Muscle layer of colon (tissue), 2 donors: ENCODE measurements around the gene BTBD2.
A peak's percentile ranks its signal among the peaks of the same experiment; 100 is the strongest.

Experiments
- H3K27ac ChIP-seq: one replicate; pipeline ENCODE4 v1.7.0; 2013; ENCODE audit warnings: low read depth, mild to moderate bottlenecking, low read length, moderate library complexity
- H3K27me3 ChIP-seq, 2 donors: one replicate each; pipeline ENCODE4 v1.7.0; 2013; ENCODE audit warnings: low read length in 2 of 2, mild to moderate bottlenecking in 2 of 2; ENCODE audit not compliant: insufficient read depth in 2 of 2, control insufficient read depth in 1 of 2
- H3K36me3 ChIP-seq: one replicate; pipeline ENCODE4 v1.7.0; 2013; ENCODE audit warnings: mild to moderate bottlenecking, low read length; ENCODE audit not compliant: insufficient read depth
- H3K4me1 ChIP-seq: one replicate; pipeline ENCODE4 v1.7.0; 2013; ENCODE audit warnings: mild to moderate bottlenecking, low read length; ENCODE audit not compliant: insufficient read depth
- H3K4me3 ChIP-seq, 2 donors: one replicate each; pipeline ENCODE4 v1.7.0; 2013; ENCODE audit warnings: low read length in 2 of 2, low read depth in 1 of 2, mild to moderate bottlenecking in 1 of 2, moderate library complexity in 1 of 2
- H3K9ac ChIP-seq: one replicate; pipeline ENCODE4 v1.7.0; 2013; ENCODE audit warnings: low read length
- H3K9me3 ChIP-seq: one replicate; pipeline ENCODE4 v1.7.0; 2013; ENCODE audit warnings: mild to moderate bottlenecking, low read length
- donor health status: abdominal sarcoma.
- donor health status: Adenocarcinoma of cecum.

BTBD2 gene

DNA sequence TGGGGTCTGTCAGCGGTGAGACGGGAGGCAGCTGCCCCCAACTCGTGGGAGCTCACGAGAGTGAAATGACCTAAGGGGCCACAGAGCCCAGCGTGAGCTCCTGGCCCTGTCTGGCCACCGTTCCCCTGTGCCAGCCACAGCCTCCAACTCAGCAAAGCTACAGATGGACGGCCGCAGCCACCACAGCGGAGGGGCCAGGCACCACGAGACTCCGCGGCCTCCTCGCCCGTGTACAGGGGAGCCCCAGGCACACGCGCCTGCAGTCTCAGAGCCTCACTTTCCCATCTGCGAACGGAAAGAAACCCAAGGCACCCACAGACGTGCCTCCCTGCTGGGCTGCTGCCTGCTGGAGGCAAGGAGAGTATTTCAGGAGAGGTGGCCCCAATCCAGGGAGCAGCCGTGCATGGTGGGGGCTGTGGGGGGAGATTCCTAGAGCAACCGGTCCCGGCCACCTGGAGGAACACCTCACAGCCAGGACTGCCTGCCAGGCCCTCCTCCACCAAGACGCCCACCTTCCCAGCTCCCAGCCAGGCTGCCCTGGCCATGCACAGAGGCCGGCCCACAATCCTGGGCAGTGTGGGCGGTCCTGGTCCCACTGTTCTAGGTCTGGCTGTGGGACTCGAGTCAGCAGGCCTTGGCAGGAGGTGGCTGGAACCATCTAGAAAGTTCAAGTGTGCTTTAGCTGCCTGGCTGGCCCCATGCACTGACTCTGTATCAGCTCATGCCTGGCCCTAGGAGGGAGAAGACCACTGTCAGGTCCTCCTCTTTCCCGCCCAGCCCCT is 33.6 kb upstream of the BTBD2 start:
- H3K36me3 ChIP-seq = peaks cover 31% of the 10 kb centered on the region
- H3K27me3 ChIP-seq = no peaks in the 10 kb centered on the region
- H3K4me1 ChIP-seq = peaks cover 60% of the 10 kb centered on the region
- peak overlapping the region; percentile 59 to 86 for H3K4me3 ChIP-seq
- no peaks in the 10 kb centered on the region for H3K9me3 ChIP-seq
- H3K9ac ChIP-seq = peak overlapping the region; percentile 91
- peak overlapping the region; percentile 83 for H3K27ac ChIP-seq

GRCh38 chr19:2048104-2048958 is 32.8 kb upstream of the BTBD2 start:
- Histone ChIP-seq H3K4me1 (peaks cover 66% of the 10 kb centered on the region), H3K4me3 (peak overlapping the region; percentile 59 to 86), H3K27me3 (no peaks in the 10 kb centered on the region), H3K9me3 (no peaks in the 10 kb centered on the region), H3K36me3 (peaks cover 36% of the 10 kb centered on the region), H3K27ac (peak overlapping the region; percentile 83), H3K9ac (peak overlapping the region; percentile 91)

DNA sequence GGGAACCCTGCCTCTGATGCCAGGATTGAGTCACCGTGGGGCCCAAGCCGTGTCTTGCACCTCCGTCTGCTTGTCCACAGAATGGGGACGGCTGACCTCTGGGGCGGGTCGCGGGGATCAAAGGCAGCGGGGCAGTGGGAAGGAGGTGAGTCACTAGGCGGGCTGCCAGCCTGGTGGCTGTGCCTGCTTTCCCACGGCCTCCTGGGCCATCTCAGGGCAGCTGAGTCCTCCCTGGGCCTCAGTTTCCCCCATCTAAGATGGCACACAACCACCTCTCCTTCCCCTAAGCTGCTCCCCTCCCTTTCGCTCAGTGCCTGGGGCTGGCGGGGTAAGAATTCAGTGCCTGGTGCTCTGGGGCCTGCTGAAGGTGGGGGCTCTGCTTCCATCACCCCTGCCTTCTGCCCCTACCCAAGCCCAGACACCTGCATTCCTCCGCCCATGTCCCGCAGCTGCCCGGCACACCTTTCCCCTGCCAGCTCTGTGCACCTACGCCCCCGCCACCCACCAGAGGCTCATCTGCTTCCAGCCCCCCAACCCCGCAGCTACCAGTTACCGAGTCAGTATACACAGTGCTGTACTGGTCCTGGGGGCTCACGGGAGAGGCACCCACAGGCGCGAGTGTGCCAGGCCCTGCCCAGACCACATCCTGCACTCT is 32.1 kb upstream of the BTBD2 start:
- H3K9me3 ChIP-seq = no peaks in the 10 kb centered on the region
- no peak overlapping the region for H3K9ac ChIP-seq
- H3K36me3 ChIP-seq = peaks cover 43% of the 10 kb centered on the region
- H3K4me3 ChIP-seq = no peak overlapping the region
- peaks cover 74% of the 10 kb centered on the region for H3K4me1 ChIP-seq
- no peaks in the 10 kb centered on the region for H3K27me3 ChIP-seq
- H3K27ac ChIP-seq = peak overlapping the region; percentile 42

DNA sequence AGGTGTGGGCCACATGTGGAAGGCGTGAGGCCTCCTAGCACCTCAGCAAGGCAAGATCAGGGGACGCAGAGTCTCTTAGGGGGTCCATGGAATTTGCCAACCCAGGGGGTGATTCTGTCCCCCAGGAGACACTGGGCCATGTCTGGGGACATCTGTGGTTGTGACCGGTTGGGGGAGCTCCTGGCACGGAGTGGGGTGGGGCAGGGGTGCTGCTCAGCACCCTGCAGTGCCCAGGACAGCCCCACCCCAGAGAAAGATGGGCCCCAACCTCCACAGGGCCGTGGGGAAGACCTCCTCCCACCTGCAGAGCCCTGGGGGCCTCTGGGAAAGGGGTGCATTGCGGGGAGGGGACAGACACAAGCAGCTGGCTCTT is 31.5 kb upstream of the BTBD2 start:
- Histone ChIP-seq H3K4me1 (peaks cover 73% of the 10 kb centered on the region), H3K27ac (peak overlapping the region; percentile 42), H3K9ac (no peak overlapping the region), H3K4me3 (no peak overlapping the region), H3K27me3 (no peaks in the 10 kb centered on the region), H3K9me3 (no peaks in the 10 kb centered on the region), H3K36me3 (peaks cover 45% of the 10 kb centered on the region)

- Histone ChIP-seq H3K36me3 (peaks cover 49% of the 10 kb centered on the region), H3K27ac (no peak overlapping the region), H3K4me3 (no peak overlapping the region)
Measured at GRCh38 chr19:2046046-2046907, 30.8 kb upstream of the BTBD2 start.

DNA sequence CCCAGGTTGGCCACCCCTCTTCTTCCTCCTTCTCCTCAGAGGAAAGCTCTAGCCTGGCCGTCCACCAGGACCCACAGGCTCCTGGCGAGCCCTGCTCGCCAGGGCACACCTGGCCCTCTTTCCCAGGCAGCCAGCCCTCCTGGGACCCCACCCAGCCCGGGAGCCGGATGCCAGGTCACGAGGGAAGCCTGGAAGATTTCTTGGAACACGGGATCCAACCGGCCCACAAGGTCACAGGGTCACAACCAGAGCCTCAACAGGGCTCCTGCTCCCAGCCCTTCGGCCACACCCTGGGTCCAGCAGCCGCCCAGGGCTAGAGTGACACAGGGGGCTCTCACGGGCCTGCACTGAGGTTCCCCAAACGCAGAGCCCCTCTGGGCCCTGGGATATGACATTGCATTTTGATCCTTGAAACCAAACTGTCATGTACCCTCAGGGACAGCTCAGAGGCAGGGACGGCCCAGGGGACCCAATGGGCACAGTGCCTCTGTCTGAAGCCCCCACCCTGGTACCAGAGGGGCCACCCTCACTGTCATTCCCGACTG is 30.1 kb upstream of the BTBD2 start:
- H3K9ac ChIP-seq = no peak overlapping the region
- H3K27me3 ChIP-seq = no peaks in the 10 kb centered on the region
- no peak overlapping the region for H3K27ac ChIP-seq
- peaks cover 77% of the 10 kb centered on the region for H3K4me1 ChIP-seq
- peaks cover 56% of the 10 kb centered on the region for H3K36me3 ChIP-seq
- no peaks in the 10 kb centered on the region for H3K9me3 ChIP-seq
- H3K4me3 ChIP-seq = no peak overlapping the region

More at GRCh38 chr19:2046046-2046907, 30.8 kb upstream of the BTBD2 start:
- Histone ChIP-seq H3K27me3 (no peaks in the 10 kb centered on the region), H3K9me3 (no peaks in the 10 kb centered on the region), H3K9ac (no peak overlapping the region), H3K4me1 (peaks cover 71% of the 10 kb centered on the region)

DNA sequence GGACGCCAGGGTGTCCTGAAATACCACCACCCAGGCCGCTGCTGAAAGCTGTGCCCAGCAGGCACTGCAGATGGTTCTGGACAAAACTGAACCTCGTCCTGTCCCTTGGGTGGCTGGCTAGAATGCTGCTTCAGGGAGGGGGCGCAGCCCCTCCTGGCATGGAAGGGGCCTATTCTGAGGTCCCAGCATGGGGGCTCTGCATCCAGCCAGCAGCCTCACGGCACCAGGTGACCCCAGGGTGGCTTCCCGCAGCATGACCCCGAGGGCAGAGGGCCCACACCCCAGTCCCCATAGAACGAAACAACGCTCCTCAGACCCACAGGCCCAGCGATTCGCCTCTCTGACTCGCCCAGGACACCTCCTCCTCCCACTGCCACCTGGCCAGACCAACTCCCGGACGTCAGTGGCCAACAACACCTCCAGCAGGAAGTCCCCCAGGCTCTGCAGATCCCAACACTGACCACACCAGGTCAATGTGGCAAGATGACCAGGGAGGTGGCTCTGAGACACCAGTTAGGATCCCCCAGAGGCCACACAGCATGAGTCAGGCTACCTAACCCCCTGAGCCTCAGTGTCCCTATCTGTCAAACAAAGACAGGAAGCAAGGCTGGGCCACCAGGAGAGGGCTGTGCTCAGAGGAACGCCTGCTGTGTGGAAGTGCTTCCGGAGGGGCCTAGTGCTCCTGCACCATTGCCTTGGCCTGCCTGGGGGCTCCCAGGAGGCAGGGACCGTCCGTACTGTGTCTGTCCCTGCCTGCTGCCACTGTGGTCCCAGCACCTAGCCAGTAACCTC is 29.4 kb upstream of the BTBD2 start:
- Histone ChIP-seq H3K9ac (no peak overlapping the region), H3K9me3 (no peaks in the 10 kb centered on the region), H3K27ac (no peak overlapping the region), H3K4me1 (peaks cover 77% of the 10 kb centered on the region), H3K36me3 (peaks cover 62% of the 10 kb centered on the region), H3K4me3 (no peak overlapping the region), H3K27me3 (no peaks in the 10 kb centered on the region)

GRCh38 chr19:2043961-2044708 is 28.6 kb upstream of the BTBD2 start:
- Histone ChIP-seq H3K36me3 (peaks cover 65% of the 10 kb centered on the region), H3K4me1 (peaks cover 70% of the 10 kb centered on the region), H3K27me3 (no peaks in the 10 kb centered on the region), H3K4me3 (no peak overlapping the region), H3K27ac (peak overlapping the region; percentile 42), H3K9ac (no peak overlapping the region), H3K9me3 (no peaks in the 10 kb centered on the region)

GRCh38 chr19:2043251-2043641 is 27.7 kb upstream of the BTBD2 start:
- Histone ChIP-seq H3K27ac (peak overlapping the region; percentile 84), H3K9ac (no peak overlapping the region), H3K27me3 (no peaks in the 10 kb centered on the region), H3K9me3 (no peaks in the 10 kb centered on the region), H3K4me1 (peaks cover 61% of the 10 kb centered on the region), H3K4me3 (peak overlapping the region in 1 of 2 donors; percentile 52), H3K36me3 (peaks cover 60% of the 10 kb centered on the region)
